ENCODE measurements around the gene LRP11.

DNA sequence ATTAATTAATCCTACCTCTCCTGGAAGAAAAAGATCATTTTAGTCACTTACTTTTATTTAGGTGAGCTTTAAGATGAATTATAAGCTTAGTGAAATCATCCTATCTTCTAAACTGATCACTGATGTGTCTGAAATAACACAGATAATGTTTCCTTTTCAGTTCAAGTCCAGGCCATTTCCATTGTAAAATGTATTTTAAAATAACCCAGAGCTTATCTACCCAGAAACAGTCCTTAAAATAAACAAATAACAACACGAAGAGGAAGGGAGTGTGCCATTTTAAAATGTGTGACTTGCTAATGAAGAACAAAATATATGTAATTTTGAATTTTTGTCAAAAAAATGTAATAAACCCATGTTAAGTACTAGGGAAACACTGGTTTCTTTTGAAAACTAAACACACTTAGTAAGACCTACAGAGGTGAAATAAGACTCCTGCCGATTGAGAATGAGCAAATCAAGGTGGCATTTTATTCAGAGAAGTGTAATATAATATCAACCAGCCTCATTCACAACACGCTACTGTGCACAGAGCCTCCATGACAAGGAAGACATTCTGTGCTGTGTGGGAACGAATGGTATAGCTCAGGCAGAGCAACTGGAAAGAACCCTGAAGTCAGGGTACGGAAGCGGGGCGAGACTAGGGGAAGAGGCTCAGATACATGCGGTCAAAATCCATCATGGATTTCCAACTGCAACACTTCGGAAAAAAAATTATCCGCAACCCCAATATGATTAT, 7.7 kb downstream of the LRP11 start:
- no peak for TF ChIP-seq POLR2A (IDR thresholded peaks at IDR 0.05)
- no peak for TF ChIP-seq CTCF (IDR thresholded peaks at IDR 0.05)

Measured in lower leg skin (tissue), 3 donors.